ENCODE data around the gene HDGFL2.

DNA sequence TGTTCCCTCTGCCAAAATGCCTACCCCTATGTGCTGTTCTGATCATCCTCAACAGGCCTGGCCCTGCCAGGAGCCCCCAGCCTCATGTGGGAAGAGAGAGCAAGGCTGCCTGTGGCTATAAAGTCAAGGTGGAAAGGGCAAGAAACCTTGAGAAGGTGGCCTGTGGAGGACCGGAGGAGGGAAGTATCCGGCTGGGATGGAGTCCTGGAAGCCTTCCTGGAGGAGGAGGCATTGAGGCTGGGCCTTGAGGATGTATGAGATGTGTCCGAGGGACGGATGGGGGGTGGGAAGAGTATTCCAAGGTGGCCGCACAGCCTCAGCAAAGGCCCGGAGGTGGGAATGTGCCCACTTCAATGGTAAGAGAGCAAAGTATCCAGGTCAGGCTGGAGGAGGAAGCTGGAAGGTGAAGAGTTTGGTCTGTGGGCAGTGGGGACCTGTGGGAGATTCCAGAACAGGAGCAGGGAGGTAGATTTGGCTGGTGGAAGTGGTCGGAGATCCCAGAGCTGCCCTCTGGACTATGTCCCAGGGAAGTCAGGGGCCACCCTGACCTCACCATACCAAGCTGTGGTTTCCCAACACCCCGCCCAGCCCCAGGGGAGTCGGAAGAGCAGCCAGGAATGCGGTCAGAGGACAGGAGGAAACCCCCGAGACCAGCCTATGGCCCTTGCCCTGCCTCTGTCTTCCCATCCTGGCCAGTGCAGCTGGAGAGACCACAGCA is 49.2 kb downstream of the HDGFL2 start:
- no peak for TF ChIP-seq FOXK2 (IDR thresholded peaks at IDR 0.05)
- TF ChIP-seq FOXM1 (IDR thresholded peaks at IDR 0.05; ENCODE audit: borderline replicate concordance) = no peak
